ENCODE results near the gene CIART. TPM values are rescaled to one million over a fixed set of nuclear protein-coding genes. Genes with fewer than 3 reads are reported as not detected.
"Not testable (repeated sequence)": the region's sequence is repeated elsewhere in the genome, so short reads cannot be mapped to it uniquely, and the experiment has no call there.

CIART gene, protein sequence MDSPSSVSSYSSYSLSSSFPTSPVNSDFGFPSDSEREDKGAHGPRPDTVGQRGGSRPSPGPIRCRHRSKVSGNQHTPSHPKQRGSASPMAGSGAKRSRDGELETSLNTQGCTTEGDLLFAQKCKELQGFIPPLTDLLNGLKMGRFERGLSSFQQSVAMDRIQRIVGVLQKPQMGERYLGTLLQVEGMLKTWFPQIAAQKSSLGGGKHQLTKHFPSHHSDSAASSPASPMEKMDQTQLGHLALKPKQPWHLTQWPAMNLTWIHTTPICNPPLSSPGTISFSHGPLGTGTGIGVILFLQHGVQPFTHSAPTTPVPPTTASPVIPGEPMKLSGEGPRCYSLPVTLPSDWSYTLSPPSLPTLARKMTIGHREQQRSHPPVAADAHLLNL
- 1 to 10 TPM; 5.6 to 9.8 (median 8.0) TPM for total RNA-seq (2021; fragmentation: NEBNext Ultra II Directional; extraction: Animal tissue kit (Norgen Biotek cat#: 25700))
- long read RNA-seq, partial matches to known transcripts: 0 of 8 reads
- long read RNA-seq, other reads (novel, unspliced or antisense): 1 of 8 reads

DNA sequence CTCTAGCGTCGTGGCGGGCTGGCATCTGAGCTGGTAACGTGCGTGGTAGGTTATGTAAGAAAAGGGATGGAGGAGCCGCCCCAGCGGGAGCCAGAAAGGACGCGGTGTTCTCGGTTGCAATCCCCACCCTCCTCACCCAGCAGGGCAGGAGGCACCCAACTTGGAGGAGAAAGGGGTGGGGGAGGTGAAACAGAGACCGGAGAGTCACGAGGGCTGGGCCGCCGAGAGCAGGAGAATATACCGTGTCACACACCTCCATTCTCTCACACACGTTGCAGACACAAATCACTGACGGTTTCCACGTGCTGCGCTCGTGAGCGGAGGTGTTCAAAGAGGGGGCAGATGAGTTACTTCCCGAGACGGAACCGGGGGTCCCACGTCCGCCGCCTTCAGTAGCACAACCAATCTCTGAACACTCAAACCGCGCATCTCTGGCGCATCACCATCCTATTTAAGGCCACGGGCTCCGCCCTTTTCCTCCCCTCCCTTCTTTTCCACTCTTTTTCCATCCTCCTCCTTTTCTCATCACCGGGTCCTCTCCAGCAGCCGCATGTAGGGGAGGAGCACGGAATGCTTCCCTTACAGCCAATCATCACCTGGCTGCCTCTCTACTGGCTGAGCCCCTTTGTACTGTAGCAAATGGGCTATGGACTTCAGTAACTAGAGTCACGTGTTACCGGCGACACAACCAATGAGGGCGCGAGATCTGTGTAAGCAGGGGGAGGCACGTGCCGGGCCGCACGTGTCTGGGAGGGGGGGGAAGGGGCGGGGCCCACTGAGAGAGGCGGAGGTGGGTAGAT lies at the start of gene CIART:
Gene CIART, plus strand, starts transcription at position 797 of the 800 bp plus-strand sequence. CDS start 714 bp downstream, outside the sequence.
- peak within 1 kb of the TSS; percentile 94 for H3K4me3 Mint-ChIP-seq
- no peaks in the 10 kb centered on the region; the same call in 1 of the 2 replicates for H3K27me3 Mint-ChIP-seq (ENCODE audit: insufficient read depth)
- H3K9me3 Mint-ChIP-seq: peaks cover 4% of the 10 kb centered on the region
- peaks cover 42% of the 10 kb centered on the region for H3K4me1 Mint-ChIP-seq (ENCODE audit: low read depth)
- peaks cover 5% of the 10 kb centered on the region; the same call in 1 of the 2 replicates for H3K36me3 Mint-ChIP-seq (ENCODE audit: low read depth)
- DNase-seq: peak; percentile 100
- H3K27ac Mint-ChIP-seq: peak within 1 kb of the TSS; percentile 98
- TF ChIP-seq, protein P1, sequence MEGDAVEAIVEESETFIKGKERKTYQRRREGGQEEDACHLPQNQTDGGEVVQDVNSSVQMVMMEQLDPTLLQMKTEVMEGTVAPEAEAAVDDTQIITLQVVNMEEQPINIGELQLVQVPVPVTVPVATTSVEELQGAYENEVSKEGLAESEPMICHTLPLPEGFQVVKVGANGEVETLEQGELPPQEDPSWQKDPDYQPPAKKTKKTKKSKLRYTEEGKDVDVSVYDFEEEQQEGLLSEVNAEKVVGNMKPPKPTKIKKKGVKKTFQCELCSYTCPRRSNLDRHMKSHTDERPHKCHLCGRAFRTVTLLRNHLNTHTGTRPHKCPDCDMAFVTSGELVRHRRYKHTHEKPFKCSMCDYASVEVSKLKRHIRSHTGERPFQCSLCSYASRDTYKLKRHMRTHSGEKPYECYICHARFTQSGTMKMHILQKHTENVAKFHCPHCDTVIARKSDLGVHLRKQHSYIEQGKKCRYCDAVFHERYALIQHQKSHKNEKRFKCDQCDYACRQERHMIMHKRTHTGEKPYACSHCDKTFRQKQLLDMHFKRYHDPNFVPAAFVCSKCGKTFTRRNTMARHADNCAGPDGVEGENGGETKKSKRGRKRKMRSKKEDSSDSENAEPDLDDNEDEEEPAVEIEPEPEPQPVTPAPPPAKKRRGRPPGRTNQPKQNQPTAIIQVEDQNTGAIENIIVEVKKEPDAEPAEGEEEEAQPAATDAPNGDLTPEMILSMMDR (IDR thresholded peaks at IDR 0.05): no peak

DNA sequence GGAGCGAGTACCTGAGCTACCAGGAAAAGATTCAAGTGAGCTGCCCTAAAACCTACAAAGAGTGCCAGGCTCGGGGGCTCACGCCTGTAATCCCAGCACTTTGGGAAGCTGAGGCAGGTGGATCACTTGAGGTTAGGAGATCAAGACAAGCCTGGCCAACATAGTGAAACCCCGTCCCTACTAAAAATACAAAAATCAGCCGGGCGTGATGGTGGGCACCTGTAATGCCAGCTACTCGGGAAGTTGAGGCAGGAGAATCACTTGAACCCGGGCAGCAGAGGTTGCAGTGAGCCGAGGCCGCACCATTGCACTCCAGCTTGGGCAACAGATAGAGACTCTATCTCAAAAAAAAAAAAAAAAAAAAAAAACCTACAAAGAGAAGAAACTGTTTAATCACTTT lies 49.4 kb upstream of the CIART start:
- H3K9me3 Mint-ChIP-seq; DNase-seq; H3K27me3 Mint-ChIP-seq (ENCODE audit: insufficient read depth); H3K4me3 Mint-ChIP-seq; H3K36me3 Mint-ChIP-seq (ENCODE audit: low read depth): not testable (repeated sequence)
- Mint-ChIP-seq H3K4me1 (ENCODE audit: low read depth) (peaks cover 15% of the 10 kb centered on the region), H3K27ac (peak overlapping the region; percentile 93)

DNA sequence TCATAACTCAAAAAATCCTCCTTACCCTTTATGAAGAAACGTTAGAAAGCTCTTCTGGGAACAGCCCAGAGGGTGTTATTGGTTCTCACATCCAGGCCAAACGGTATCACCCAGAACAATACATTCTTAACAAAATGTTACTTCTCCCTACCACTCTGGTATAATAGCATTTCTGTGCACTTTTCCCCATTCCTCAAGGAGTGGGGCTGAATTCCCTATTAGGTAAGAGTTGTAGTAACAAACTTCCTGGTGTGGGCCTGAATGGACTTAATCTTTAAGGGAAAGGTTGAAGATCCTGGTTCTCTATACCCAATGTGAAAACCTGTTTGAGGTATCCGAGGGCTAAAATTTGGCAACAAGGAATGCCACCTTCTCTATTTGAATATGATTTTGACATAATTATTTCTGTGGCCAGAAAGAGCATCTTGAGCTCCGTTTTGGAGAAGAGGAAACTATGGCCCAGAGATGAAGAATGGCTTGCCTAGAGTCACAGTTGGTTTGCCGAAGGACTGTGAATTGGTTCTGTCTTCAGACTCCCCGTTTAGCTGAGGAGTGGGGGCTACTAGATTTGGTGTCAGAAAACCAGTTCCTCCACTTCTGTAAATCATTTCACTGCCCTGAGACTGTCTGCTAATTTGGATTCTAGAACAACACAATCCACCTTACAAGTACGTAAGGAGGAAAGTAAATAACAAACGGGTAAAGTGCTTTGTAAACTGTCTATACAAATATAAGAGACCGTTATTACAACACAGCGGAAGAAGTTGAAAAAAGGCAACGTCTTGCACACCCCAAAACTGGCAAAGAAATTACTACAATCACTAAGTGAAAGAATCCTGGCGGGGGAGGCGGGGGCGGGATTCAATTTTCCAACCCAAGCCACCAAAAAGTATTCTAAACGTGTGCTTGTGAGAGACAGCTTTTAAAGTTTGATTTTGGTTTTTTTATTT lies 48.7 kb upstream of the CIART start:
- no peak for DNase-seq
- H3K4me1 Mint-ChIP-seq (ENCODE audit: low read depth): peaks cover 15% of the 10 kb centered on the region
- peak overlapping the region; percentile 93 for H3K27ac Mint-ChIP-seq

DNA sequence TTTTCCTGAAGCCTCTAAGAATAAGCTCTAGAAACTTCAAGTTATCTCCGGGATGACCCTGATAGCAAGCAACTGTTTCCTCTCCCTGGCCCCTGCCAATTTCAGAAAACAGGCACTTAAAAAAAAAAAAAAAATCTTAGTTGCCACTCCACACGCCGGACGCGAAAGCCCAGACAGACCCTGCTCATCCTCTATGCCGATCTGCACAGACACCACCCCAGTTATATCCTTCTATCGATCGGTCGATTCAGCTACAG lies 48.1 kb upstream of the CIART start:
- Mint-ChIP-seq H3K9me3 (no peaks in the 10 kb centered on the region), H3K27ac (peak overlapping the region; percentile 93), H3K4me1 (ENCODE audit: low read depth) (peaks cover 15% of the 10 kb centered on the region), H3K36me3 (ENCODE audit: low read depth) (no peaks in the 10 kb centered on the region), H3K27me3 (ENCODE audit: insufficient read depth) (no peaks in the 10 kb centered on the region; the same call in 1 of the 2 replicates), H3K4me3 (no peak overlapping the region)
- DNase-seq: peak; percentile 1
- TF ChIP-seq, protein P1 (IDR thresholded peaks at IDR 0.05): no peak

More for the DNA sequence above, 48.7 kb upstream of the CIART start:
- no peak overlapping the region; the same call in 1 of the 2 replicates for H3K4me3 Mint-ChIP-seq
- peaks cover 5% of the 10 kb centered on the region for H3K36me3 Mint-ChIP-seq (ENCODE audit: low read depth)
- no peaks in the 10 kb centered on the region; the same call in 1 of the 2 replicates for H3K27me3 Mint-ChIP-seq (ENCODE audit: insufficient read depth)
- TF ChIP-seq, protein P1 (IDR thresholded peaks at IDR 0.05): no peak
- H3K9me3 Mint-ChIP-seq: no peaks in the 10 kb centered on the region

DNA sequence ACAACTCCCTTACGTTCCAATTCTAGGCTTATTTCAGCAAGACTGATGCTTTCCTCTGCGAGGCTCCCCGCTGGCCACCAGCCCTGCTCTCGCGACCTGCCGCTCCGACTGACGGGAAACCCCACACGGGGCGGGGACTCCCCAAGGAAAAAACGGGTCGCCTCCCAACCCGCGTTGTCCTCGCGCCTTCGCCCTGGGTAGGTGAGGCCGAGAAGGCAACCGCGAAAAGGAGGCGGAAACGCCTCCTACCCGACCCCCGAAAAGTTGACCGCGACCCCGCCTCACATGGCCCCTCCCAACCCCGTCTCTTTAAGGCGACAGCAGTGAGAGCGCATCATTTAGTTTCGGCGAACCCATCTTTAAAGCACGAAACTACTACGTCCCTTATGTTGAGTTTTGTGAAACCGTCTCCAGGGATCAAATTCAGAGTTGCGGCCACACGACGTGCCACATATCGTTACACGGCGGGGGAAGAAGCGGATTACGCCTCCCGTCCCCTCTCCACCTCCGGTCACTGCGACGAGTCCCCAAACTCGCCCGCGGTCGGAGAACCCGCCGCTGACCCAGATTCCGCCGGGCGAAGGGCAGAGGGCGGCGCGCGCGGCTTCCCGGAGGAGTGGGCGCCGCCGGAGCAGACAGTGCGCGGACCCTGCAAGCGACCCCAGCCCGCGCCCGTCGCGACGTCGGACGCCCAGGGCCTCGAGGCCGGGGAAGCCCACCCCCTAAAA lies 47.6 kb upstream of the CIART start:
- no peak overlapping the region for H3K4me3 Mint-ChIP-seq
- peak; percentile 70 for DNase-seq
- H3K27ac Mint-ChIP-seq: peak overlapping the region; percentile 93
- peaks cover 15% of the 10 kb centered on the region for H3K4me1 Mint-ChIP-seq (ENCODE audit: low read depth)
- no peaks in the 10 kb centered on the region for H3K36me3 Mint-ChIP-seq (ENCODE audit: low read depth)
- H3K9me3 Mint-ChIP-seq: no peaks in the 10 kb centered on the region
- H3K27me3 Mint-ChIP-seq (ENCODE audit: insufficient read depth): no peaks in the 10 kb centered on the region; the same call in 1 of the 2 replicates
- TF ChIP-seq, protein P1 (IDR thresholded peaks at IDR 0.05): no peak
